GM12878 (cell line): ENCODE results near the gene MRTFB. TPM values are rescaled to one million over a fixed set of nuclear protein-coding genes. Genes with fewer than 3 reads are reported as not detected.

Experiments used
- ATAC-seq: fragments of 200-7000 bp; cut with Tn5 transposase; 3 replicates; pipeline ENCODE4 v1.9.1; 2020; ENCODE audit warnings: mild to moderate bottlenecking, moderate library complexity
- BruUV-seq: library from RNA; stranded (reverse); fragments of 400-500 nt; replicated peaks from 2 replicates; lab custom pipeline; 2021; lab: Mats Ljungman, UMichigan
- CTCF ChIA-PET: fragments of 300-600 bp; sonication (Branson Sonifier 250); formaldehyde crosslinking; extraction: SDS; loops from one replicate; lab custom pipeline; 2021; ENCODE audit warnings: inconsistent platforms; lab: Yijun Ruan, JAX
- POLR2A ChIA-PET: fragments of 350-600 bp; formaldehyde crosslinking; extraction: SDS; loops from one replicate; lab custom pipeline; 2021; ENCODE audit warnings: inconsistent platforms; lab: Charles Lee
- RAD21 ChIA-PET: fragments of 300-600 bp; sonication (Branson Sonifier 250); formaldehyde crosslinking; loops from one replicate; lab custom pipeline; 2023; ENCODE audit warnings: antibody characterized with exemption; ENCODE audit not compliant: unreplicated experiment; lab: Charles Lee
- SMC1A ChIA-PET: fragments of 300-600 bp; sonication (Branson Sonifier 250); formaldehyde crosslinking; loops from one replicate; lab custom pipeline; 2023; ENCODE audit not compliant: unreplicated experiment, uncharacterized antibody; lab: Charles Lee
- DNase-seq: peaks from one replicate; pipeline ENCODE4 v3.0.0-alpha.2; 2011; ENCODE audit warnings: low read depth, low spot score
- FAIRE-seq: peaks from 3 replicates; lab custom pipeline; 2011; peaks lifted over from hg19 to GRCh38; lab: Jason Lieb, UNC
- H2AFZ ChIP-seq: 2 replicates; pipeline ENCODE4 v1.6.0; 2011; ENCODE audit warnings: low read depth, low read length, control low read depth; ENCODE audit not compliant: control insufficient read depth
- H3K27ac ChIP-seq: 2 replicates; pipeline ENCODE4 v1.5.1; 2011; ENCODE audit warnings: control low read depth; ENCODE audit not compliant: control insufficient read depth, insufficient read depth
- H3K27me3 ChIP-seq, 2 experiments: replicated peaks in 1 of 2; 2 replicates each; pipeline versions ENCODE4 v1.6.0 to v1.6.1; 2011; ENCODE audit warnings: low read length in 1 of 2; ENCODE audit not compliant: control insufficient read depth in 2 of 2, insufficient read depth in 2 of 2
- H3K36me3 ChIP-seq, 2 experiments: 2 replicates each; pipeline ENCODE4 v1.5.1; 2011; ENCODE audit warnings: low read length in 1 of 2; ENCODE audit not compliant: control insufficient read depth in 2 of 2, insufficient read depth in 2 of 2
- H3K4me1 ChIP-seq: 2 replicates; pipeline ENCODE4 v1.6.1; 2011; ENCODE audit warnings: mild to moderate bottlenecking, low read length, moderate library complexity, mixed read lengths; ENCODE audit not compliant: control insufficient read depth, insufficient read depth
- H3K4me2 ChIP-seq: 2 replicates; pipeline ENCODE4 v1.6.0; 2011; ENCODE audit warnings: control low read depth; ENCODE audit not compliant: control insufficient read depth, insufficient read depth
- H3K4me3 ChIP-seq: fragments of 200-600 bp; sonication (generic); 2 replicates; pipeline ENCODE4 v1.5.1; 2016
- H3K79me2 ChIP-seq: 2 replicates; pipeline ENCODE4 v1.6.0; 2011; ENCODE audit warnings: low read length; ENCODE audit not compliant: control insufficient read depth, insufficient read depth
- H3K9ac ChIP-seq: 2 replicates; pipeline ENCODE4 v1.8.0; 2011; ENCODE audit warnings: low read length, control low read depth, mixed read lengths; ENCODE audit not compliant: control insufficient read depth, insufficient read depth
- H3K9me3 ChIP-seq: replicated peaks from 3 replicates; pipeline ENCODE4 v1.5.1; 2011; ENCODE audit warnings: mild to moderate bottlenecking, low read length; ENCODE audit not compliant: control insufficient read depth, insufficient read depth
- H4K20me1 ChIP-seq: 2 replicates; pipeline ENCODE4 v1.6.0; 2011; ENCODE audit not compliant: control insufficient read depth, insufficient read depth
- BACH1 ChIP-seq: fragments of 450-650 bp; IDR thresholded peaks from 2 replicates; pipeline ENCODE4 v1.6.1; 2017; ENCODE audit warnings: mild to moderate bottlenecking, borderline replicate concordance
- CBX3 ChIP-seq: fragments of 200-600 bp; sonication (generic); IDR thresholded peaks from 2 replicates; pipeline ENCODE4 v1.6.1; 2016; ENCODE audit warnings: low read depth, borderline replicate concordance
- CHD4 ChIP-seq: fragments of 200-600 bp; sonication (generic); IDR thresholded peaks from 2 replicates; pipeline ENCODE4 v1.6.1; 2016; ENCODE audit warnings: mild to moderate bottlenecking
- HDAC2 ChIP-seq: fragments of 200-600 bp; sonication (generic); IDR thresholded peaks from 2 replicates; pipeline ENCODE4 v1.6.1; 2017
- MTA3 ChIP-seq: IDR thresholded peaks from 2 replicates; pipeline ENCODE4 v1.6.1; 2012; ENCODE audit warnings: low read length, inconsistent platforms, borderline replicate concordance
- PAX5 ChIP-seq: IDR thresholded peaks from 2 replicates; pipeline ENCODE4 v1.6.1; 2011; ENCODE audit warnings: low read depth, low read length, borderline replicate concordance
- PML ChIP-seq: IDR thresholded peaks from 2 replicates; pipeline ENCODE4 v1.6.1; 2012; ENCODE audit warnings: low read length, inconsistent platforms
- SMAD5 ChIP-seq: IDR thresholded peaks from 2 replicates; pipeline ENCODE4 v1.6.1; 2016; ENCODE audit warnings: antibody characterized with exemption, low read depth
- ZBTB11 ChIP-seq: fragments of 450-650 bp; formaldehyde crosslinking; IDR thresholded peaks from 2 replicates; pipeline ENCODE4 v1.5.0; 2022; ENCODE audit warnings: mild to moderate bottlenecking, missing genetic modification characterization
- ZNF217 ChIP-seq: fragments of 450-650 bp; IDR thresholded peaks from 2 replicates; pipeline ENCODE4 v1.6.1; 2017; ENCODE audit warnings: antibody characterized with exemption, mild to moderate bottlenecking
- ZNF687 ChIP-seq: fragments of 450-650 bp; IDR thresholded peaks from 2 replicates; pipeline ENCODE4 v1.6.1; 2017; ENCODE audit warnings: mild to moderate bottlenecking, moderate library complexity
- WGBS: methylation state at CpG from one replicate; pipeline ENCODE4 v1.1.6; 2016; ENCODE audit warnings: low lambda C conversion rate; ENCODE audit not compliant: insufficient replicate concordance, insufficient coverage; ENCODE audit errors: missing lambda C conversion rate; 5-methylcytosine and 5-hydroxymethylcytosine counted together
- in situ Hi-C: fragments of 300-500 bp; cut with MboI; formaldehyde crosslinking; loops from 9 replicates; pipeline ENCODE4 v1.14.3; 2018; ENCODE audit warnings: mixed read lengths
- intact Hi-C: fragments of 100-400 bp; cut with micrococcal nuclease; formaldehyde crosslinking; loops from one replicate; pipeline ENCODE4 v1.14.2; 2022; ENCODE audit not compliant: unreplicated experiment
- polyA plus RNA-seq, 11 experiments: library from polyadenylated mRNA; depleted of rRNA in 4 of 11; unstranded in 6 of 11; stranded (reverse) in 5 of 11; fragments of >200 nt; fragmentation: Nextera tagmentation in 4 of 11; fragmentation: Illumina TruSeq in 1 of 11; extraction: Ambion mirVana in 4 of 11; extraction: Trizol in 1 of 11; gene quantifications; 1 replicate in 1 of 11; 2 replicates in 10 of 11; pipeline versions ENCODE4 v1.2.1 to v1.2.3, GENCODE V29; 2011 to 2016; ENCODE audit warnings: inconsistent platforms in 2 of 11, missing spikeins in 2 of 11, low read depth in 1 of 11
- total RNA-seq, 4 experiments: library from RNA; depleted of rRNA in 3 of 4; stranded (reverse); fragments of >200 nt in 3 of 4; fragmentation: Illumina TruSeq in 1 of 4; extraction: Trizol in 1 of 4; gene quantifications; 2 replicates each; pipeline versions ENCODE4 v1.2.1 to v1.2.3, GENCODE V29; 2013 to 2021
- TF ChIP-seq, protein P1 (sequence below): fragments of 450-650 bp; IDR thresholded peaks from 2 replicates; pipeline ENCODE4 v1.6.1; 2017; ENCODE audit warnings: mild to moderate bottlenecking, moderate library complexity

The MRTFB gene
- total and polyA plus RNA-seq, 10 of the 15 experiments (the other 5 are each of a cell fraction or from before 2014, with no cell fraction given): 2.1 to 14.3 (median 8.0) TPM

DNA sequence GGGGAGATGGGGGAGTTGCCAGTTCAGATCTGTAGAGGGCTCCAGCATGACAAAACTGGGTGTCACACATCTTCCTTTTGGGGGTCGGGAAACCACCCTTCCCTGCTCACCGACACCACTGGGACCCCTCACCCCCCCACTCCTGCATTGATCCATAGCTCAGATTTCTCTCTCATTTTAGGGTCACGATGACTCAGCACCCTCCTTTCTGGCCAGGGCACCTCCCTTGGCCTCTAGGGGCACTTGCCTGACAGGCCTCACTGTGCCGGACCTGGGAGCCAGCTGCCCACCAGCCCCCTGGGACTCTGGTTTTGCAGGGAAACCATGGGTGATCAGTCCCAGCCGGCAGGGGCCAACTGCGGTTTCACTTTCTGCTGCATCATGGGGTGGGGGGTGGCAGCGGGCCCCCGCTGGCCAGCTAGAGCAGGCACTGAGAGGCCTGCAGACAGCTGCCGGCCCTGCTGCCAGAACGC, 239.4 kb downstream of the MRTFB start:
- Histone ChIP-seq H2AFZ (no peak overlapping the region), H3K4me2 (peak overlapping the region; percentile 89), H3K27me3 (no peaks in the 10 kb centered on the region), H3K79me2 (peaks cover 98% of the 10 kb centered on the region), H3K27ac (peak overlapping the region; percentile 92), H3K4me1 (peaks cover 54% of the 10 kb centered on the region), H3K9ac (peak overlapping the region; percentile 92), H4K20me1 (no peaks in the 10 kb centered on the region), H3K36me3 (peaks cover 0 to 2% of the 10 kb centered on the region in 2 experiments; a peak in 1 of 4 replicates), H3K9me3 (no peaks in the 10 kb centered on the region), H3K4me3 (peak overlapping the region; percentile 91; the same call in 1 of the 2 replicates)
- peak; percentile 86 for DNase-seq
- in situ Hi-C loops (no loop called here), intact Hi-C loops (loop anchor here (1.0 kb wide), 2 partner anchors 9 to 44 kb away; no protein-coding TSS in a partner anchor)
- RAD21 ChIA-PET: interaction anchor here (0.7 to 8.9 kb wide), 15 partner anchors 8 to 298 kb away, joined by 3 to 75 read pairs (median 5); no protein-coding TSS in a partner anchor
- CTCF ChIA-PET: interaction anchor here (0.6 to 8.9 kb wide), 9 partner anchors 9 to 217 kb away, joined by 3 to 49 read pairs (median 13); no protein-coding TSS in a partner anchor
- WGBS: 2% methylated on average over 10 of the region's 10 CpGs
- ATAC-seq: peak; percentile 76
- no peak for FAIRE-seq
- BruUV-seq: no TSS peak
- POLR2A ChIA-PET: interaction anchor here (0.6 to 2.5 kb wide), 11 partner anchors 9 to 1332 kb away, joined by 3 to 14 read pairs (median 4); no protein-coding TSS in a partner anchor
- SMC1A ChIA-PET: interaction anchor here (0.6 to 10.7 kb wide), 12 partner anchors 10 to 298 kb away, joined by 3 to 95 read pairs (median 4); no protein-coding TSS in a partner anchor
- TF ChIP-seq ZBTB11 (CRISPR knock-in tag) (no peak), CHD4 (no peak), MTA3 (peak; percentile 82), SMAD5 (no peak), BACH1 (peak; percentile 98), ZNF217 (peak; percentile 81), PML (0 out of 2 replicates have a peak, but pooled peaks have one; percentile 39), ZNF687 (peak; percentile 81), PAX5 (peak; percentile 91; the same call in 1 of the 2 replicates), HDAC2 (no peak), CBX3 (no peak)
- TF ChIP-seq, protein P1, sequence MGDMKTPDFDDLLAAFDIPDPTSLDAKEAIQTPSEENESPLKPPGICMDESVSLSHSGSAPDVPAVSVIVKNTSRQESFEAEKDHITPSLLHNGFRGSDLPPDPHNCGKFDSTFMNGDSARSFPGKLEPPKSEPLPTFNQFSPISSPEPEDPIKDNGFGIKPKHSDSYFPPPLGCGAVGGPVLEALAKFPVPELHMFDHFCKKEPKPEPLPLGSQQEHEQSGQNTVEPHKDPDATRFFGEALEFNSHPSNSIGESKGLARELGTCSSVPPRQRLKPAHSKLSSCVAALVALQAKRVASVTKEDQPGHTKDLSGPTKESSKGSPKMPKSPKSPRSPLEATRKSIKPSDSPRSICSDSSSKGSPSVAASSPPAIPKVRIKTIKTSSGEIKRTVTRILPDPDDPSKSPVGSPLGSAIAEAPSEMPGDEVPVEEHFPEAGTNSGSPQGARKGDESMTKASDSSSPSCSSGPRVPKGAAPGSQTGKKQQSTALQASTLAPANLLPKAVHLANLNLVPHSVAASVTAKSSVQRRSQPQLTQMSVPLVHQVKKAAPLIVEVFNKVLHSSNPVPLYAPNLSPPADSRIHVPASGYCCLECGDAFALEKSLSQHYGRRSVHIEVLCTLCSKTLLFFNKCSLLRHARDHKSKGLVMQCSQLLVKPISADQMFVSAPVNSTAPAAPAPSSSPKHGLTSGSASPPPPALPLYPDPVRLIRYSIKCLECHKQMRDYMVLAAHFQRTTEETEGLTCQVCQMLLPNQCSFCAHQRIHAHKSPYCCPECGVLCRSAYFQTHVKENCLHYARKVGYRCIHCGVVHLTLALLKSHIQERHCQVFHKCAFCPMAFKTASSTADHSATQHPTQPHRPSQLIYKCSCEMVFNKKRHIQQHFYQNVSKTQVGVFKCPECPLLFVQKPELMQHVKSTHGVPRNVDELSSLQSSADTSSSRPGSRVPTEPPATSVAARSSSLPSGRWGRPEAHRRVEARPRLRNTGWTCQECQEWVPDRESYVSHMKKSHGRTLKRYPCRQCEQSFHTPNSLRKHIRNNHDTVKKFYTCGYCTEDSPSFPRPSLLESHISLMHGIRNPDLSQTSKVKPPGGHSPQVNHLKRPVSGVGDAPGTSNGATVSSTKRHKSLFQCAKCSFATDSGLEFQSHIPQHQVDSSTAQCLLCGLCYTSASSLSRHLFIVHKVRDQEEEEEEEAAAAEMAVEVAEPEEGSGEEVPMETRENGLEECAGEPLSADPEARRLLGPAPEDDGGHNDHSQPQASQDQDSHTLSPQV: peak; percentile 62; the same call in 1 of the 2 replicates
